EH (cell line): ENCODE data around the gene RAX2.

Experiments
- DNase-seq: peaks from one replicate; pipeline ENCODE4 v3.0.0-alpha.2; 2015; ENCODE audit warnings: low read depth

RAX2 gene

DNA sequence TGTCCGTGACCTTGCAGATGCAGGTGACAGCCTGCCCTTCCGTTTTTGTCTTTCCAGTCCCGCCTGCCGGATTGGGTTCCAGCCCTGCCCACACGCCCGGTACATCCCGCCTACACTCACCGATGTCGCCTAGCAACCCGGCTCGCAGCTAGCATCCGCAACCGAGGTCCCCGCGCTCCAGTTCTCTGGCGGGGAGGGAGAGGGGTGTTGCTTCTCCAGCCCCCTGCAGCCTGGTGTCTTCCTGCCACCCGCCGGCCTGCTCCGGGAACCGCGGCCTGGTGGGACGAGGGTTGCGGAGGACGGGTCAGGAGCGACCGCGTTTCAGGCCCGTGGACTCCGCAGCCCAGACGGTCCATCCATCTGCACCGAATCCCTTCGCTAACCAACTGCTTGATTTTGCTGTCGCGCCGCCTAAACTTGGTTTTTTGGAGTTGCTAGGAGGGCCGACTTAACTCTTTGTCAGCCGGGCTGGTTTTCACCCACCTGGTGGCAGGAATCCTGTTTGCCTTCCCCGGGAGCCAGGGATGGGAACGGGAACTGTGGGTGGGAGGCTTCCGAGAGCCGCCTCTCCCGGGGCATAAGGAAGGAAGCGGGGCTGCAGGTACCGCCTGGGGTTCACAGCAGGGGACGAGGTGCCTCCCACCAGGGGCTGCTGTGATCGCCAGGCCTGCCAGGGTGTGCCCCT is 29.5 kb upstream of the RAX2 start:
- peak; percentile 33 for DNase-seq

DNA sequence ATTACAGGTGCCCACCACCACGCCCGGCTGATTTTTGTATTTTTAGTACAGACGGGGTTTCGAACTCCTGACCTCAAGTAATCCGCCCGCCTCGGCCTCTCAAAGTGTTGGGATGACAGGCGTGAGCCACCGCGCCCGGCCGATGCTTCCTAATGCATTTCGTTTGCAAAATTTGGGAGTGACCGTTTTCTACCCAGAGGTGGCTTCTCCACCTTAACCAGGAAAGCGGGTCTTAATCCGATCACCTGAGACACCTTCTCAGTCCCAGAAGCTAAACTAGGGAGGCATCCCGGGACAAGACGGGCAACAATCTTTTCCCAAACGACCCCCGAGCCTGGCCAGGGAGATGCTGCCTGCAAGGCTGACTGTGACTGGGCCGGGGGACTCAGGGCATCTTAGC is 29.0 kb upstream of the RAX2 start:
- DNase-seq = no peak

DNA sequence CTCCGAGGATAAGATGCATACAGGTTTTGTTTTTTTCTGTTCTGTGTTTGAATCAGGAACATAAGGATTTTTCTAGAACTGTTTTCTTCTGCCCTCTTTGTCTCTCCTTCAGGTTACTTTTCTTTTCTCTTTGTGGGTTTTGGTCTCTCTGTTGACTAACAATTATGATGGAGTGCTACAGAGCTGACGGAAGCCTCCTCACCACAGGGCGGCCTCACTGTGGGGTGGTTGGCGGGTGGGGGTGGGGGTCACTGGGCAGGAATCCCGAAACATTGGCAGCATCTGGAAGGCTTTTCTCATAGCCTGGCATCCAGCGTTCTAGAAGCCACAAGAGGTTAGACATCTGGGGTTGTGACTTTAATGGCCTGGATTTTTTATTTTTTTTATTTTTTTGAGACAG is 26.1 kb upstream of the RAX2 start:
- DNase-seq = no peak

- no peak for DNase-seq
These were observed 24.3 kb upstream of the RAX2 start for GRCh38 chr19:3796358-3796757.

- no peak for DNase-seq
These were observed 21.8 kb upstream of the RAX2 start for GRCh38 chr19:3793799-3794198.

DNA sequence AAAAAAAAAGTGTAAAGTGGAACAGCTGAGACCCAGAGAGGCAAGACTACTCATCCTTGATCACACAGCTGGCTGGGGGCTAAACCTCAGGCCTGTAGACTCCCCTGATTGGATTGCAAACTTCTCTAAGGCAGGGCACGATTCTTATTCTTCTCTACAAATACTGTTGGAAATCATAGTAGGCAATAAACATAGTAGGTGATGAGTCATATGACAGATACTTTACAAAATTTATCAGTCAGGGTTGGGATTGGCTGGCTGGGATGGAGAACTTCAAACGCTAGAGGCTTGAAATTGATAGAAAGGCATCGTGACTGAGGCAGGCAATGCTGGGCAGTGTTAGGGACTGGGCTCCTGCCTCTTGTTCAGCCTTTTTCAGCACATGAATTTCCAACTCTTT is 20.1 kb upstream of the RAX2 start:
- no peak for DNase-seq

DNA sequence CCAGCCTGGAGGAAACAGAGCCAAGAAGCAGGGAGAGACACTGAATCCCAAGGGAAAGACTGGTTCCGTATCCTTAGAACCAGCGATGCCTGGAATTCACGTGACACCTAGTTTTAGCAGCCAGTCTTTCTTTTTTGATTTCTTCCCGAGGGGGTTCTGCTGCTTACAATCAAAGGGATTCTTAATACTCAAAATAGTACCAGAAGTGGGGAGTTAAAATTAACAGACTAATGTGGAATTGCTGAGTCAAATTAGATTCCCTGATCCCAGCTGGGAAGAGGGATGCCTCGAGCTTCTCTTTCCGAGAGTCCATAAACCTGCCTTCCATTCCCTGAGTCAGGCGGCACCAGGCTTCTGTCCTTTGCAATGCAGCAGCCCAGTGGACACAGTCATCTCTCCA is 18.9 kb upstream of the RAX2 start:
- no peak for DNase-seq

GRCh38 chr19:3790209-3790734 is 18.2 kb upstream of the RAX2 start:
- DNase-seq = no peak

DNA sequence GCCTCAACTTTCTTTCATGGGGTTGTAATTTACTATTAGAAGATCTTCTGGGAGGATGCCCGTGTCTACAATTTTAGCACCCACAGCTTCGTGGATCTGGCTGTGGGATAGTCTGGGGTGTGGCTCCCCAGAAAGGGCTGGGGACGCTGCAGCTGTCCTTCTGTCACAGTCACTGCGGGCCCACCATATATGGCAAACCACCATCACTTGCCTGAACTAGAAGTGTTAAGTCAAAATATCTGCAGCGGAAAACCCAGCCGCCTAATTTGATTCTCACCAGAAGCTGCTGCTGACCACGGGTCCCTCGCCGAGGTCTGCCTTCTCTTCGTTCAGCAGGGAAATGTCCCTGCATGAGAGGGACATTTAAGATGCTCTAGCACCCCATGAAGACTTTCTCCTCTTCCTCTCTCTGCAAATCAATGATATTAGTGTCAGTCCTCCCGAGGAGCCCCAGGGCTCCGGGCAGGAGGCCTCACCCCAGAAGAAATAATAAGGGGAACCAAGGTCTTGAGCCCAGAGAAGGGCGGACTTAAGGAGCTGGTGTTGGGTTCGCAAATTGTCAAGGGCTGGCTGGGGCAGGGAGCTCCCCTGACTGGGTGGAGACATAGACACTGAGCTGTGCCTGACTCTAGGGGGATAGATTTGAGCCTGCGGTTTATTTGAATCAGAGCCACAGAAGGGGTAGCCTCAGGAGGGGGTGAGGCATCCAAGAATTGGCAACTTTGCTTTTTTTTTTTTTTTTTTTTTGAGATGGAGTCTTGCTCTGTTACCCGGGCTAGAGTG is 17.2 kb upstream of the RAX2 start:
- DNase-seq = no peak

DNA sequence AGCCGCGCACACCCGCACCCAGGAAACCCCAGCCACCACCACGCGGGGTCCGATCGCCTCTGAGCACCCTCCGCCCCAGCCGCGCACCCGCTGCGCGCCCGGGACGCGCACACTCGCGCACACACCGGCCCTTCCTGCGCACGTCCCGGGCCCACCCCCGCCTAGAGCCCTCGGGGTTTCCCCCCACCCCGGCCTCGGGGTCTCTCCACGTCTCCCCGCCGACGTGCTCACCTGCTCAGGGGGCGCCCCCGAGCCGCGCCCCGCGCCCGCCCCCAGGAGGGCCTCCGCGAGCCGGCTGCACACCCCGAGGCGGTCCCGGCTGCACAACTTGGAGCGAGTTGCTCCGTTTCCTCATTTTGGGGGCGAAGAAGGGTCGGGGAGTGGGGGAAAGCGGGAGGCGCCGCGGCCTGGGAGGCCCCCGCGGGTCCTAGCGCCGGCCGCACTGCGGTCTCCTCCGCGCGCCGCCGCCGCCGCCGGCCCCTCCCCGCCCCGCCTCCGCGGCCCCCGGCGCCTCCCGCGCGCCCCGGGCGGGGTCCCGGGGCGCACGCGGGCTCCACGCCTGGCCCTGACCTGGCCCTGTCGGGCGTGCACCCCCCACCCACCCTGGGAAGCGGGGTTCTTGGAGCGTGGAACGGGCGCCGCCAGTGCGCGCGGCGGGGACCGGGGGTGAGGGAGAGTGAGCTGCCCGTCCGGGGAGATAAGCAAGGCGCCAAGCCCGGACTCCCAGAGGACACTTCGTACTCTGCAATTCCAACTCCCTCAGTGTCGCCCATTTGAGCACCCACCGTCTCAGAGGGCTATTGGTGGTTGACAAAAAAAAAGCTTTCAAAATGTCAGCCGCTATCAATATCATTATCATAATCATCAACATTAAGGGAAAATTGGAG is 14.2 kb upstream of the RAX2 start, which contains the start of gene MATK:
Gene MATK (minus strand): TSS at position 444 of the 887 bp plus-strand sequence. CDS start 1,246 bp downstream, outside the sequence.
- no peak for DNase-seq

DNA sequence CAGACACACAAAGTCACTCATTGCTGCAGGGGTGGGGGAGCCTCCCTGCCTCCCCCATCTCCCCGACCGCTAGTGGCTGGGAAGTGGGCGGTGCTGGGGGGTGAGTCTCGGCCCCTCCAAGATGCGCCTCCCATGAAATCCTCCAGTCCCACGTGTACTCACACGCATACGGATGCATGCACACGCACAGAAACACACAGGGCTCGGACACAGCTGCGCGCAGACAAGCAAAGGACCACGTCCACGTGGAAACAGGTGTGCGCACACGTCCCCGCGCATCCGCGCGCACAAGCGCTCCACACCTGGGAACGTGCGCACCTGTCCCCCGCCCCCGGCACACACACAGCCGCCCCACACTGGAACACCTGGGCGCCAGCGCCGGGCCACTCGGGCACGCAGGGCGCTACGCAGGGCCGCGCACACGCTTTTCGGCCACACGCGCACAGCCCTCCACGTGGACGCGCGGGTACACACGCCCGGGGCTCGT is 13.5 kb upstream of the RAX2 start:
- no peak for DNase-seq

DNA sequence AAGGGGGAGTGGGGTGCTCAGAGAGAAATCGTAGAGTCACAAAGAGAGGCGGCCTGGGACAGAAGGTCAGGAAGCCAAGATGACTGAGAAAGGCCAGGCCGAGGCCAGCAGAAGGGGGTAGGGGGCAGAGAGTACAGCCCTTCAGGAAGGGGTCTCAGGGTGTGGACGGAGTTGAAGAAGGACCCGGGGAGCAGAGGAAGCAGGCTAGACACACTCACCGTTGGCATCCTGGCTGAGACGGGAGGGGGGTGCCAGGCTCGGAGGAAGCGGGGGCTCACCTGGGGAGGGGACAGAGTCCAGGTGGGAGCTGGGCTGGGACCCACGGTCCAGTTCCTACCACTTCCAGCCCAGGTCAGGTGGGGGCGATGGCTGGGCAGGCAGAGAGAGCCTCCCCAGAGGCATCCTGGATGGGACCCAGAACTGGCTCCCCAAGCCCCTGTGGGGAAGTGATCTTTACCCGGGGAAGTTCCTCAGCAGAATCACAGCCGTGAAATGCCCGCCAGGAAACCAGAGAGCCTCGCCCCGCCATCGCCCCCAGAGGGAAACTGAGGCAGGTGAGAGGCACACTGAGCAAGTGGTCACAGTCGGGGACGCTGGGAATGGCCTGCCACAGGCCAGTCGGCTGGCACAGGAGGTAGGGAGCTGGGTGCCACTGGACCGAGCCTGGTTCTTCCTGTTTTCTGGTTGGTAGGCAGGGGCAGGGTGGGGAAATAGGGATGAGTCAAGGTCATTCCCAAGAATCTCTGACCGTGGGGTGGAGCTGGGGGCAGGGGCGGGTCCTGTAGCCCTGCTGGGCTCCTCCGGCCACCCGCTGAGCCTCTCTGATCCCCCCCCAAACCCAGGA is 12.8 kb upstream of the RAX2 start:
- peak; percentile 9 for DNase-seq

DNA sequence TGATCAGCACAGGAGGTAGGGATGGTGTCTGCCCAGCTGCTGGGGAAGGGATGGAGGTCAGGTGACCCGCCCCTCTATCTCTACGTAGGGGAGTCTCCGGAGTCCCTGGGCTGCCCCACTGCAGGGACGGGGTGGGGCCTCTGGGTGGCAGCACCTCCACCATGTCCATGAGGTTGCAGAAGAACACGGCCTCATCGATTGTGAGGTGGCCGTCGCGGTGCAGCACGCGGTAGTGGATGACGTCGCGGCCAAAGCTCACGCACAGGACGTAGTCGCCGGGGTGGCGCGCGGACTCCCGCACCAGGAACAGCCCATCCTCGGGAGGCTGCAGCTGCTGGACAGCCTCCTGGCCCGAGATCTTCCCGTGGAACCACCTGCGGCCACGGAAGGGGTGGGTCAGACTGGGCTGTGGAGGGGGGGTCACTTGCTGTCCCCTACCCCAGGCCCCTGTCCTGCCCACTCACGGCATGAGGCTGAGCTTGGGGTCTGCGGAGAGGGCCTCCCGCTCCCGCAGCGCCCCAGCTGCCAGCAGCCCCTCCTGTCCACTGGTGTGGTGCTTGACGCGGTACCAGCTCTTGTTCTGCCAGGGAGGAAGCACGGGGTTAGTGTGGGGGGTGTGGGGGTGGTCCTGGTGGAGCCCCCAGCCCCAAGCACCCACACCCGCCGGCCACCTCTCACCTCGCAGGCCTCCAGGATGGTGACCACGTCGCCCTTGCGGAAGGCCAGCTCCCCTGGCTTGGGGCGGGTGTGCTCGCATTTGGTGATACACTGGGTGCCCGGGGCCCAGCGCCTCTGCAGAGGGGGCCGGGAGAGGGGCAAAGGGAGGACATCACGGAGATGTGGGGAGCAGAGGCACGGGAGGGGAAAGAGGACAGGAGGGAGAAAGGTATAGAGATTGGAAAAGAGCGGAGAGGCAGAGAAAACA is 11.9 kb upstream of the RAX2 start:
- DNase-seq = no peak

DNA sequence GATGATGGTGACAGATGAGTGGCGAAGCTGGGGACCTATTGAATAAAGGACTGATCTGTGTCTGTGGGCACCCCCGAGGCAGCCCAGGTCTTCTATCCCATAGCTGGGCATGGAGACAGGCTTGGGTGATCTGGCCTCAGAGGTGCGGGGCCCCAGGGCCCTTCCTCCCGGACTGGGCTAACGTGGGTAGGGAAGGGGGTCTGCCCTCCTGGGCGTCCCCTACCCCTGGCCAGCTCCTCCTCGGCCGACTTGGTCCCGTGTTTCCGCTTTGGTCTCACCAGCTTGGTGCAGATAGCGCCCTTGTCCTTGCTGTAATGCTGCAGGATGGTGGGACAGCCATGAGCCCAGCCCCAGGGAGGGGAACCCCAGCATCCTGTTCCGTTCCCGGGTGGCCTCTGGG is 10.9 kb upstream of the RAX2 start:
- DNase-seq = no peak

DNA sequence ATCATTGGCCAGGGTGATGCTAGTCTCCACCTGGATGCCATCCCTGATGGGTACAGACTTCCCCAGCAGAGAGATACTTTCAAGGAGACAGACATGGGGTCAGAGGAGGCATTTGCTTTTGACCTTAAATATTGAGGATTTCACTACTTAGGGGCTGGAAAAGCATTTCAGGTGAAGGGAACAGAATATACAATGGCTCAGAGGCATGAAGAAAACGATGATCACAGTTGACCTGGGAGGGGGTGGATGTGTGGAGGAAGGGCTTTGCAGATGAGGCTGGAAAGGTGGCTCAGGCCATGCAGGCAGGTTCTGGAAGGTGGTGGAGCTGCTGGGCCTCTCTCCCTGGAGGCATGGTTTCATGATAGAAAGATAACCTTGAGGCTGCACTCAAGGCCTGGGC is 10.3 kb upstream of the RAX2 start:
- no peak for DNase-seq

DNA sequence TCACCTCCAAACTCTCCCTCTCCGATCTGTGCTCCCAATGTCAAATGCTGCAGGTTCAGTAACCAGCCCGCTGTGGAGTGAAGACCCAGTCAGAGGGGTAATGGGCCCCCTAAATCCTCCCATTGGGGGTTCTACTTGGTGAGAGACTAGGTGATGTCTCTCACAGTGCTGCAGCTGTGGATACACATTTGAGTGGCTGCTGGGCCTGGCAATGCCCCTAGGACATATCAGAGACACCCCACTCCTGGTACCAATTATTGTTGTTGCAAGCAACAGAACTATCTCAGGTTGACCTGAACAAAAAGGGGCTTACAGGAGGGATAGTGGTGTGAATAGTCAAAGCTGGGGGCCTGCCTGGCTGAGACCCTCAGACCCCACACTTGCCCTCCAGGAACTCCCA is 9.6 kb upstream of the RAX2 start:
- DNase-seq = no peak

DNA sequence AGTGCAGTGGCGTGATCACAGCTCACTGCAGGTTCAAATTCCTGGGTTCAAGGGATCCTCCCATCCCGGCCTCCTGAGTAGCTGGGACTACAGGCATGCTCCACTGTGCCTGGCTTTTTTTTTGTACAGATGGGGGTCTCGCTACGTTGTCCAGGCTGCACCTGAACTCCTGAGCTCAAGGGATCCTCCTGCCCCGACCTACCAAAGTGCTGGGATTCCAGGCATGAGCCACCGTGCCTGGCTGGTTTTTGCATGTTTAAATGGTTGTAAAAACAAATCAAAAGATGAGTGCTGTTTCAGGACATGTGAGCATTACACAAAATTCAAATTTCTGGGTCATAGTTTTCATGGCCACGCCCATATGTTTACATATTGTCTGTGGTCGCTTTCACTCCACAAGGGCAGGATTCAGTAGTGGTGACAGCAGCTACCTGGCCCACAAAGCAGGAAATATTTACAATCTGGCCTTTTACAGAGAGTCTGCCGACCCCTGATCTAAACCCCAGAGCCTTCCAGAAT is 8.8 kb upstream of the RAX2 start:
- DNase-seq = no peak

DNA sequence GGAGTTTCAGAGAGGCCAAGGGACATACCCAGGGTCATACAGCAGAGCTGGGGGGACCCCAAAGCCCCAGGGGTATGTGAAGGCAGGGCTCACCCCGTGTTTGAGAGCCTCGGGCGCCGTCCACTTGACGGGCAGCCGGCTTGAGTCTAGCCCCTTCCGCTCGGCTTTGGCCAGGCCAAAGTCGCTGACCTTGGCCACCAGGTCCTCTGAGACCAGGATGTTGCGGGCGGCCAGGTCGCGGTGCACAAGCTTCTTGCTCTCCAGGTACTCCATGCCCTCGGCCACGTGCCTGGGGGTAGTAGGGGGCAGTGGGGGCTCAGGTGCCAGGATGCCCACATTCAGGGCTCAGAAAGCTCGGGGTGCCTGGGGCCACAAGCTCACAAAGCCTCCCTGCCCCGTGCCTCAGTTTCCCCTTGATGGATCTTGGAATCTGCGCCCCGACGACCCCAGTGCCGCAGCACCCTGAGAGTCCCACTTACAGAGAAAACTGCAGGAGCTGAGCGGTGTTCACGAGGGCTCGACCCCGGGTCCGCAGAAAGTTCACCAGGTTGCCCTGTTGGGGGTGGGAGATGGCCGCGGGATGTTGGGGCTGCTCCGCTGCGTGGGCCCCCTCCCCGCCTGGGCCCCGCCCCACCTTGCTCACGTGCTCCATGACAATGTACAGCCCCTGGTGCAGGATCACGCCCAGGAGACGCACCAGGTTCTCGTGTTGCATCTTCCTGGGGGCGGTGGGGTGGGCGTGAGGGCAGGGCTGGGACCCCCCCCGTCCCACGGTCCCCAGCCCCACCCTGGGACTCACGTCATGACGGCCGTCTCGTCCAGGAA is 7.1 kb upstream of the RAX2 start:
- DNase-seq = no peak
